IPS DF 4.7 (cell line): ENCODE results near the gene SERPINB12.

Experiments used
- DNase-seq: peaks from one replicate; pipeline ENCODE4 v3.0.0-alpha.2; 2013; ENCODE audit warnings: low spot score; ENCODE audit errors: extremely low read depth

Gene SERPINB12

GRCh38 chr18:63603355-63603754, 61.2 kb downstream of the SERPINB12 start:
- DNase-seq = no peak

- DNase-seq = no peak
Observed at GRCh38 chr18:63603772-63604171, 61.6 kb downstream of the SERPINB12 start.

GRCh38 chr18:63604791-63605567, 62.8 kb downstream of the SERPINB12 start:
- DNase-seq = no peak

- DNase-seq = no peak
Observed at GRCh38 chr18:63606526-63606925, 64.4 kb downstream of the SERPINB12 start.

- no peak for DNase-seq
Observed at GRCh38 chr18:63613420-63613819, 71.3 kb downstream of the SERPINB12 start.

DNA sequence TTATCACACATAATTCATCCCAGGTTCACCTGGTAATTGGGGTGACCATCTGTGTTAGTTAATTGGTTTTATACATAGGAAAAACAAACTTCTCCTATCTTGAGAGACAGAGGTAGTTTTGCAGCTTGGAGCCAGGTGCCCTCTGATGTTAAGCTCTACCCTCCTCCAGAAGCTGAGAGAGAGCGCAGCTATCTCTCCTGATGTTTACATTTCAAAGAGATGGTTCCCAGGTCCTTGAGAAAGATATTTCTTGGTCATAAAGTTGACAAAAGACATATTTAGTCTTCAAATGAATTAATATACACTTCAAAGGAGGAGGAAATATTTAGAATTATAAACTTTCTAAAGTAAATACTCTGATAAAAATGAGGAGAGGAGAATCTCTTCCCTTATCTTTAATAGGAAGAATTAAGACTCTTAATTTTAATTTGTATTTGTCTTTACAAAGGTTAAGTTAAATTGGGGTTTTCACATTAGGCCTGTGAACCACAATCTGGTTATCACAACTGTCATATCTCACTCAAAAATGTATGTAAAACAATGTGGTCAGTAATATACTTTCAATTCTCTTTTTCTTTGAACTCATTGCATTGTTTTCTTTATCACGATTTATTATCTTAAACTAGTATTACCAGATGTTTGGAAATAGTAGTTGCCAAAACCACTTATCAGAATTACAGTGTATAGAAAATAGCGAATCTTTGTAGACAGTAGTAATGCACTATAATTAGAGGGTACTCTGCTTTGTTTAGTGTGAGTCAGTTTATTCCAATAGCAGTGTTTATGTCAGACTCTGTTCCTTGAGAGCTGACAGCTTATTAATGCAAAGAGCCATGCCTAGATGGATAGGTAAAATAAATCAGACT, 75.1 kb downstream of the SERPINB12 start:
- DNase-seq = no peak

DNA sequence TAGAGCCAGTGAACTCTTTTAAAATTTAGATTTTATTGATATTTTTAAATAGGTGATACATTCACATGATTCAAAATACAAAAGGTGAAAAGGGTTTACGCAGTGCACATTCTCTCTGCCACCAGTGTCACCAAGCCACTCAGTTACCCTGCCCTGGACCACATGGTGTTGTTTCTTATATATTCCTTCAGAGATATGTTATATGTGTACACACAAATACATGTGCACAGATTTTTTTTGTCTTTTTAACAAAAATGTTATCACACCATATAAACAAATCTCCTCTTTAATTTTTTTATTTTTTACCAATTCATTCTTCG, 75.7 kb downstream of the SERPINB12 start:
- no peak for DNase-seq
